Keratinocyte (primary cell): ENCODE data around the gene HERC5. TPM values are rescaled to one million over a fixed set of nuclear protein-coding genes. Genes with fewer than 3 reads are reported as not detected.
A peak's percentile ranks its signal among the peaks of the same experiment; 100 is the strongest.

ENCODE experiments used
- DNase-seq: peaks from one replicate; pipeline ENCODE4 v3.0.0-alpha.2; 2011; ENCODE audit warnings: low read depth, missing footprints, low spot score
- FAIRE-seq: peaks from 2 replicates; lab custom pipeline; 2011; peaks lifted over from hg19 to GRCh38; lab: Jason Lieb, UNC
- H2AFZ ChIP-seq: 2 replicates; pipeline ENCODE4 v1.6.0; 2012; ENCODE audit warnings: low read length, control low read depth, inconsistent platforms; ENCODE audit not compliant: control insufficient read depth
- H3K27ac ChIP-seq: 2 replicates; pipeline ENCODE4 v1.5.1; 2011; ENCODE audit warnings: low read length; ENCODE audit not compliant: control insufficient read depth, insufficient read depth
- H3K27me3 ChIP-seq: 3 replicates; pipeline ENCODE4 v1.6.0; 2011; ENCODE audit warnings: low read length; ENCODE audit not compliant: control insufficient read depth, insufficient read depth; ENCODE audit errors: extremely low read depth
- H3K36me3 ChIP-seq, 2 experiments: 2 replicates in 1 of 2; 3 replicates in 1 of 2; pipeline ENCODE4 v1.5.1; 2011; ENCODE audit warnings: low read length in 2 of 2, mild to moderate bottlenecking in 1 of 2; ENCODE audit not compliant: control insufficient read depth in 2 of 2, insufficient read depth in 2 of 2; ENCODE audit errors: extremely low read depth in 1 of 2
- H3K4me1 ChIP-seq: 3 replicates; pipeline ENCODE4 v1.5.1; 2011; ENCODE audit warnings: low read length; ENCODE audit not compliant: control insufficient read depth, insufficient read depth; ENCODE audit errors: extremely low read depth
- H3K4me2 ChIP-seq: 3 replicates; pipeline ENCODE4 v1.6.0; 2011; ENCODE audit warnings: low read depth, low read length; ENCODE audit not compliant: control insufficient read depth, insufficient read depth; ENCODE audit errors: extremely low read depth
- H3K4me3 ChIP-seq, 3 experiments: fragments of 200-600 bp in 1 of 3; sonication (generic) in 1 of 3; 2 replicates in 2 of 3; 3 replicates in 1 of 3; pipeline ENCODE4 v1.5.1; 2011 to 2016; ENCODE audit warnings: low read length in 3 of 3, mild to moderate bottlenecking in 3 of 3, control low read depth in 2 of 3, inconsistent platforms in 1 of 3, low read depth in 1 of 3, mixed read lengths in 1 of 3, mixed run types in 1 of 3, moderate library complexity in 1 of 3; ENCODE audit not compliant: control insufficient read depth in 2 of 3, insufficient read depth in 2 of 3; ENCODE audit errors: extremely low read depth in 1 of 3
- H3K79me2 ChIP-seq: 2 replicates; pipeline ENCODE4 v1.6.0; 2012; ENCODE audit warnings: low read length; ENCODE audit not compliant: control insufficient read depth, insufficient read depth
- H3K9ac ChIP-seq: 3 replicates; pipeline ENCODE4 v1.6.0; 2011; ENCODE audit warnings: low read length; ENCODE audit not compliant: control insufficient read depth, insufficient read depth; ENCODE audit errors: extremely low read depth
- H3K9me1 ChIP-seq: 3 replicates; pipeline ENCODE4 v1.6.0; 2011; ENCODE audit warnings: low read length; ENCODE audit not compliant: control insufficient read depth, insufficient read depth; ENCODE audit errors: extremely low read depth
- H3K9me3 ChIP-seq: 2 replicates; pipeline ENCODE4 v1.5.1; 2012; ENCODE audit warnings: low read depth, low read length; ENCODE audit not compliant: control insufficient read depth
- H4K20me1 ChIP-seq: 3 replicates; pipeline ENCODE4 v1.6.0; 2011; ENCODE audit warnings: low read length; ENCODE audit not compliant: control insufficient read depth, insufficient read depth; ENCODE audit errors: extremely low read depth
- EZH2 ChIP-seq: IDR thresholded peaks from one replicate; pipeline ENCODE4 v1.6.1; 2012; ENCODE audit warnings: inconsistent platforms, mild to moderate bottlenecking, low read length, moderate library complexity
- dilution Hi-C: fragments of 300-500 bp; cut with MboI; formaldehyde crosslinking; loops from one replicate; pipeline ENCODE4 v1.7.0; 2020; ENCODE audit warnings: low sequenced_read_pairs; ENCODE audit not compliant: extremely low pct_ligation_motif_present
- polyA plus RNA-seq, 5 experiments: library from polyadenylated mRNA; depleted of rRNA in 3 of 5; stranded (reverse) in 3 of 5; stranded (forward) in 1 of 5; unstranded in 1 of 5; fragments of >200 nt; gene quantifications; 1 replicate in 1 of 5; 2 replicates in 3 of 5; 3 replicates in 1 of 5; pipeline versions ENCODE4 v1.2.1 to v1.2.3, GENCODE V29; 2011 to 2012; ENCODE audit warnings: missing spikeins in 2 of 5, low read depth in 1 of 5, low replicate concordance in 1 of 5
- TF ChIP-seq, protein P1 (sequence below), 3 experiments: IDR thresholded peaks in 1 of 3; conservative IDR thresholded peaks in 1 of 3; optimal IDR thresholded peaks in 1 of 3; 2 replicates in 2 of 3; 3 replicates in 1 of 3; pipeline versions ENCODE3 to v1.5.1; 2011; ENCODE audit warnings: low read length in 3 of 3, mild to moderate bottlenecking in 3 of 3, moderate library complexity in 2 of 3, control low read depth in 1 of 3, inconsistent platforms in 1 of 3; ENCODE audit not compliant: insufficient read depth in 2 of 3; ENCODE audit errors: extremely low read depth in 1 of 3

Gene HERC5
- polyA plus RNA-seq, 1 donor (not counting 4 experiments of a cell fraction or from before 2014, with no cell fraction given) = 3.4 TPM

DNA sequence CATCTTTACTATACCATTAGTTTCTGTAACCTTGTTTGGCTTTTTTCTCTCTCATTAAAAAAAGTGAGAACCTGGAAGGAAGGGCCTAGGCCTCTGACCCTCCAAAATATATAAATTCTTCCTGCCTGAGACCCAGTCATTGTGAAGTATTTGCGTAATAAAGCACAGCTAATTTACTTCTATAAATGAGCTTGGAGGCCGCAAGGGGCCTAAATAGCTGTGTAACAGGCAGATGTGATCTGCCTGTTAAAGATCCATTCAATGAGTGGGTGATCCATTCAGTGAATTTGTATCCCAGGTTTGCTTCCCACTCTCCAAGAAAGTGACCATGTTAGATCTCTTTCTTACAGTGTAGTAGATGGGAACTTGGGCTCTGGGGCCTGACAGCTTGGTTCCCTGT lies 67.3 kb downstream of the HERC5 start:
- Histone ChIP-seq H3K4me2 (peak overlapping the region; percentile 90), H3K9ac (peak overlapping the region; percentile 94), H4K20me1 (no peaks in the 10 kb centered on the region), H3K4me1 (peaks cover 23% of the 10 kb centered on the region), H3K27ac (peak overlapping the region; percentile 95), H3K36me3 (peaks cover 6 to 15% of the 10 kb centered on the region in 2 experiments), H3K27me3 (no peaks in the 10 kb centered on the region), H3K9me3 (no peaks in the 10 kb centered on the region), H2AFZ (peak overlapping the region; percentile 94), H3K9me1 (no peaks in the 10 kb centered on the region), H3K79me2 (peaks cover 63% of the 10 kb centered on the region), H3K4me3 (peak overlapping the region; percentile 91 to 96 (median 96))
- TF ChIP-seq, protein P1, sequence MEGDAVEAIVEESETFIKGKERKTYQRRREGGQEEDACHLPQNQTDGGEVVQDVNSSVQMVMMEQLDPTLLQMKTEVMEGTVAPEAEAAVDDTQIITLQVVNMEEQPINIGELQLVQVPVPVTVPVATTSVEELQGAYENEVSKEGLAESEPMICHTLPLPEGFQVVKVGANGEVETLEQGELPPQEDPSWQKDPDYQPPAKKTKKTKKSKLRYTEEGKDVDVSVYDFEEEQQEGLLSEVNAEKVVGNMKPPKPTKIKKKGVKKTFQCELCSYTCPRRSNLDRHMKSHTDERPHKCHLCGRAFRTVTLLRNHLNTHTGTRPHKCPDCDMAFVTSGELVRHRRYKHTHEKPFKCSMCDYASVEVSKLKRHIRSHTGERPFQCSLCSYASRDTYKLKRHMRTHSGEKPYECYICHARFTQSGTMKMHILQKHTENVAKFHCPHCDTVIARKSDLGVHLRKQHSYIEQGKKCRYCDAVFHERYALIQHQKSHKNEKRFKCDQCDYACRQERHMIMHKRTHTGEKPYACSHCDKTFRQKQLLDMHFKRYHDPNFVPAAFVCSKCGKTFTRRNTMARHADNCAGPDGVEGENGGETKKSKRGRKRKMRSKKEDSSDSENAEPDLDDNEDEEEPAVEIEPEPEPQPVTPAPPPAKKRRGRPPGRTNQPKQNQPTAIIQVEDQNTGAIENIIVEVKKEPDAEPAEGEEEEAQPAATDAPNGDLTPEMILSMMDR (optimal IDR thresholded peaks at IDR 0.05 in 1 of 3, IDR thresholded peaks at IDR 0.05 in 1 of 3, conservative IDR thresholded peaks at IDR 0.05 in 1 of 3; ENCODE audit: extremely low read depth in 1 of 3, insufficient read depth in 2 of 3, low read length in 3 of 3) = no peak
- no peak for TF ChIP-seq EZH2
- FAIRE-seq (peak; percentile 51), DNase-seq (no peak)
- dilution Hi-C loops = loop anchor here (25.0 kb wide), 1 partner anchor 287 kb away; no protein-coding TSS in a partner anchor

DNA sequence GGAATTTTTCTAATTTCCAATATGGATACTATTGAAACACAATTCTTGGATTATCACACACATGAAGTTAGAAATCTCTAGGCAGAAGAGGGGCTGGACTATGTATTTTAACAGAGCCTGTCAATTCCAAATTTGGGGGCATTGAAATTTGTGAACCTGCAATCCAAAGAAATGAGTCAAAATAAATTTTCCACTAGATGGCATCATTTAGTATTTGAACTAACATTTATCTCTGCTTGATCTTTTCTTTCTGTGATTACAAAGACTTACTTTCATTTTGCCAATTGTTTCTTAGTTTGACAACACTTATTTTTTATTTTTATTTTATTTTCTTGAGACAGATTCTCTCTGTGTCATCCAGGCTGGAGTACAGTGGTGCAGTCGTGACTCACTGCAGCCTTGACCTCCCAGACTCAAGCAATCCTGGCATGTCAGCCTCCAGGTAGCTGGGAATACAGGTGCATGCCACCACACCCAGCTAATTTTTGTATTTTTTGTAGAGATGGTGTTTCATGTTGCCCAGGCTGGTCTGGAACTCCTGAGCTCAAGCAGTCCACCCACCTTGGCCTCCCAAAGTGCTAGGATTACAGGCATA lies 69.4 kb downstream of the HERC5 start:
- H2AFZ ChIP-seq = no peak overlapping the region
- dilution Hi-C loops = no loop called here
- H3K4me1 ChIP-seq = peaks cover 26% of the 10 kb centered on the region
- H3K79me2 ChIP-seq = peaks cover 71% of the 10 kb centered on the region
- no peaks in the 10 kb centered on the region for H3K9me3 ChIP-seq
- no peak overlapping the region for H3K9ac ChIP-seq
- no peak for FAIRE-seq
- no peak for DNase-seq
- H3K36me3 ChIP-seq = peaks cover 2 to 6% of the 10 kb centered on the region in 2 experiments
- H4K20me1 ChIP-seq = no peaks in the 10 kb centered on the region
- no peaks in the 10 kb centered on the region for H3K9me1 ChIP-seq
- H3K27me3 ChIP-seq = no peaks in the 10 kb centered on the region
- TF ChIP-seq, protein P1 (optimal IDR thresholded peaks at IDR 0.05 in 1 of 3, IDR thresholded peaks at IDR 0.05 in 1 of 3, conservative IDR thresholded peaks at IDR 0.05 in 1 of 3; ENCODE audit: extremely low read depth in 1 of 3, insufficient read depth in 2 of 3, low read length in 3 of 3) = no peak
- TF ChIP-seq EZH2 = no peak
- H3K27ac ChIP-seq = no peak overlapping the region
- no peak overlapping the region for H3K4me2 ChIP-seq
- no peak overlapping the region for H3K4me3 ChIP-seq
